Measurements from ENCODE around the gene RPSA. TPM values are rescaled to one million over a fixed set of nuclear protein-coding genes. Genes with fewer than 3 reads are reported as not detected.
"Not testable (repeated sequence)": the region's sequence is repeated elsewhere in the genome, so short reads cannot be mapped to it uniquely, and the experiment has no call there.

RPSA gene
- total and polyA plus RNA-seq, 4 donors: 657 to 1,968 (median 1,258) TPM

DNA sequence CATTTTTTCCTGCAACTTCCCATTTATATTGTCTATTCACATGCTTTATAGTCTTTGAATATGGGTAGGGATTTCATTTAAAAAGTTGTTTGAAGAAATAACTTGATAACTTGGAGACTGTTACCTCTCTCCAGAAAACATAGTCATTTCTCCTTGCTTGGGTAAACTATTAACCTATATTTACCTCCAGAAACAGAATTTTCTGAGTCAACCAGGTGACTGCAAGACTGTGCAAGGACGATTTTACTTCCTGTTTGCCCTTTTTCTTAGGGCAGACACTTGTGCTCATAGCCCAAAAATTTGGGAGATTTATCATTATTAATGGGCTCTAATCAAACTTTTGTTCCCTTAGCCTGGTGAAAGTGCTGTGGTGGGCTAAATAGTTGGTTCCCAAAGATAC is 46.6 kb downstream of the RPSA start:
- Histone ChIP-seq H3K9ac (ENCODE audit: insufficient read depth in 1 of 2, low read length in 2 of 2) (no peak overlapping the region), H3K27me3 (ENCODE audit: control insufficient read depth in 3 of 3, insufficient read depth in 3 of 3, low read length in 2 of 3) (no peaks in the 10 kb centered on the region), H3K36me3 (ENCODE audit: control insufficient read depth in 4 of 4, insufficient read depth in 4 of 4, low read length in 4 of 4) (no peaks in the 10 kb centered on the region), H3K4me3 (no peak overlapping the region), H3K27ac (ENCODE audit: low read depth in 1 of 2, low read length in 1 of 2) (no peak overlapping the region), H3K9me3 (ENCODE audit: control insufficient read depth in 4 of 4, insufficient read depth in 3 of 4, low read length in 3 of 4) (no peaks in the 10 kb centered on the region), H3K4me1 (ENCODE audit: control insufficient read depth in 5 of 5, insufficient read depth in 5 of 5, low read length in 5 of 5) (no peaks in the 10 kb centered on the region)
- TF ChIP-seq, protein P1, sequence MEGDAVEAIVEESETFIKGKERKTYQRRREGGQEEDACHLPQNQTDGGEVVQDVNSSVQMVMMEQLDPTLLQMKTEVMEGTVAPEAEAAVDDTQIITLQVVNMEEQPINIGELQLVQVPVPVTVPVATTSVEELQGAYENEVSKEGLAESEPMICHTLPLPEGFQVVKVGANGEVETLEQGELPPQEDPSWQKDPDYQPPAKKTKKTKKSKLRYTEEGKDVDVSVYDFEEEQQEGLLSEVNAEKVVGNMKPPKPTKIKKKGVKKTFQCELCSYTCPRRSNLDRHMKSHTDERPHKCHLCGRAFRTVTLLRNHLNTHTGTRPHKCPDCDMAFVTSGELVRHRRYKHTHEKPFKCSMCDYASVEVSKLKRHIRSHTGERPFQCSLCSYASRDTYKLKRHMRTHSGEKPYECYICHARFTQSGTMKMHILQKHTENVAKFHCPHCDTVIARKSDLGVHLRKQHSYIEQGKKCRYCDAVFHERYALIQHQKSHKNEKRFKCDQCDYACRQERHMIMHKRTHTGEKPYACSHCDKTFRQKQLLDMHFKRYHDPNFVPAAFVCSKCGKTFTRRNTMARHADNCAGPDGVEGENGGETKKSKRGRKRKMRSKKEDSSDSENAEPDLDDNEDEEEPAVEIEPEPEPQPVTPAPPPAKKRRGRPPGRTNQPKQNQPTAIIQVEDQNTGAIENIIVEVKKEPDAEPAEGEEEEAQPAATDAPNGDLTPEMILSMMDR (IDR thresholded peaks at IDR 0.05; ENCODE audit: control extremely low read depth, extremely low read depth): no peak
- ATAC-seq (ENCODE audit: insufficient read depth, low FRiP score) (no peak), DNase-seq (no peak)
- WGBS, 2 donors: 34 to 63% methylated on average over 1 of the region's 1 CpG

DNA sequence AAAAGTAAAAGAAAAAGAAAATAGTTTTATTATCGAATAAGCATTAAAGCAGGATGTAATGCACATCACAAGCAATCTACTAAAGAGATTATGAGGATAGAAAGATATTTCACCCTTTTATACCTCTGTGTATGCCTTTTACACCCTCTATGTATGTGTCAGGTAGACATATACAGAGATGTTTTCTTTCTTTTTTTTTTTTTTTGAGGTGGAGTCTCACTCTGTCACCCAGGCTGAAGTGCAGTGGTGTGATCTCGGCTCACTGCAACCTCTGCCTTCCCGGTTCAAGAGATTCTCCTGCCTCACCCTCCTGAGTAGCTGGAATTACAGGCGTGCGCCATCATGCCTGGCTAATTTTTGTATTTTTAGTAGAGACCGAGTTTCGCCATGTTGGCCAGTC is 47.4 kb downstream of the RPSA start:
- not testable (repeated sequence) for H3K4me1 ChIP-seq (ENCODE audit: control insufficient read depth in 5 of 5, insufficient read depth in 5 of 5, low read length in 5 of 5); H3K27ac ChIP-seq (ENCODE audit: low read depth in 1 of 2, low read length in 1 of 2); H3K27me3 ChIP-seq (ENCODE audit: control insufficient read depth in 3 of 3, insufficient read depth in 3 of 3, low read length in 2 of 3); H3K9me3 ChIP-seq (ENCODE audit: control insufficient read depth in 4 of 4, insufficient read depth in 3 of 4, low read length in 3 of 4); H3K36me3 ChIP-seq (ENCODE audit: control insufficient read depth in 4 of 4, insufficient read depth in 4 of 4, low read length in 4 of 4); DNase-seq; H3K9ac ChIP-seq (ENCODE audit: insufficient read depth in 1 of 2, low read length in 2 of 2); H3K4me3 ChIP-seq; ATAC-seq (ENCODE audit: insufficient read depth, low FRiP score)
- WGBS, 2 donors: 91 to 99% methylated on average over 7 of the region's 7 CpGs

DNA sequence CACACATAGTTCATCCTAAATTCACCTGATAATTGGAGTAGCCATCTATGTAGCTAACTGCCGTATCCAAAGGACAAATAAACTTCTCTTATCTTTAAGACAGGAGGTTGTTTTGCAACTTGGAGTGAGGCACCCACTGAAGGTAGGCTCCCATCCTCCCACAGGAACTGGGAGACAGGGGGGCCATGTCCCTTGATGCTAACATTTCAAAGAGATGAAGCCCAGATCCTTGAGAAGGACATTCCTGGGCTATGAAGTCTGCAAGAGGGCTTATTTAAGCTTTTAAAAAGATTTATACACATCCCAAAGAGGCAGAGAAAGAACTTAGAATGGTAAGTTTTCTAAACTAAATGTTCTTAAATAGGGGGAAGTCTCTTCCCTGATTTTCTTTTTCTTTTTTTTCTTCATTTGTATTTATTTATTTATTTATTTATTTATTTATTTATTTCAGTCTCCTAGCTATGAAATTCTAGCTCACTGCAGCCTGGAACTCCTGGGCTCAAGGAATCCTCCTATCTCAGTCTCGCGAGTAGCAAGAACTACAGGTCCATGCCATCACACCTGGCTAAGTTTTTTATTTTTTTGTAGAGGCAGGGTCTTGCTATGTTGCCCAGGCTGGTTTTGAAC is 48.2 kb downstream of the RPSA start:
- Histone ChIP-seq H3K27me3 (ENCODE audit: control insufficient read depth in 3 of 3, insufficient read depth in 3 of 3, low read length in 2 of 3) (no peaks in the 10 kb centered on the region), H3K4me3 (no peak overlapping the region), H3K36me3 (ENCODE audit: control insufficient read depth in 4 of 4, insufficient read depth in 4 of 4, low read length in 4 of 4) (no peaks in the 10 kb centered on the region), H3K27ac (ENCODE audit: low read depth in 1 of 2, low read length in 1 of 2) (no peak overlapping the region), H3K4me1 (ENCODE audit: control insufficient read depth in 5 of 5, insufficient read depth in 5 of 5, low read length in 5 of 5) (no peaks in the 10 kb centered on the region), H3K9me3 (ENCODE audit: control insufficient read depth in 4 of 4, insufficient read depth in 3 of 4, low read length in 3 of 4) (peaks cover 0 to 3% (median 0%) of the 10 kb centered on the region in 4 donors), H3K9ac (ENCODE audit: insufficient read depth in 1 of 2, low read length in 2 of 2) (no peak overlapping the region)
- TF ChIP-seq, protein P1 (IDR thresholded peaks at IDR 0.05; ENCODE audit: control extremely low read depth, extremely low read depth): no peak
- 53 to 55% methylated on average over 3 of the region's 3 CpGs for WGBS, 2 donors
- ATAC-seq (ENCODE audit: insufficient read depth, low FRiP score) (no peak), DNase-seq (no peak)

DNA sequence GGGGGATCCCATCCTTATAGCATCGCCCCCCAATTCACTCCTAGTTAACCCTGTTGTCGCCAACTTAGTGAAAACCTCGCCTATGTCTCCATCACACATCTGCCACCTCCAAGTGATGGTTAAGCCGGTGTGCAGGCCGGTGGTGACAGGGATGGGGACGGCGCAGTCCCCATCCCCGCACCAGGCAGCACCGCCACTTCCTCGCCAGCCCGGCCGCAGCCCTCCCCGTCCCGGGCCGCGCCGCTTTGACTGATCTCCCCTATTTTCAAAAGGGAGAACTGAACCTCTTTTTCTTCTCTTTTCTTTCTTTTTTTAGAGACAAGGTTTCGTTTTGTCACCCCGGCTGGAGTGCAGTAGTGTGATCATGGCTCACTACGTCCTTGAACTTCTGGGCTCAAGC is 49.6 kb downstream of the RPSA start:
- 95 to 96% methylated on average over 20 of the region's 20 CpGs for WGBS, 2 donors
- H3K27me3 ChIP-seq (ENCODE audit: control insufficient read depth in 3 of 3, insufficient read depth in 3 of 3, low read length in 2 of 3): no peaks in the 10 kb centered on the region
- no peak for ATAC-seq (ENCODE audit: insufficient read depth, low FRiP score)

More for the DNA sequence above, 49.6 kb downstream of the RPSA start:
- Histone ChIP-seq H3K36me3 (ENCODE audit: control insufficient read depth in 4 of 4, insufficient read depth in 4 of 4, low read length in 4 of 4) (no peaks in the 10 kb centered on the region), H3K4me3 (no peak overlapping the region), H3K27ac (ENCODE audit: low read depth in 1 of 2, low read length in 1 of 2) (no peak overlapping the region), H3K9ac (ENCODE audit: insufficient read depth in 1 of 2, low read length in 2 of 2) (no peak overlapping the region), H3K4me1 (ENCODE audit: control insufficient read depth in 5 of 5, insufficient read depth in 5 of 5, low read length in 5 of 5) (no peaks in the 10 kb centered on the region), H3K9me3 (ENCODE audit: control insufficient read depth in 4 of 4, insufficient read depth in 3 of 4, low read length in 3 of 4) (peaks cover 0 to 3% (median 0%) of the 10 kb centered on the region in 4 donors)
- DNase-seq: no peak
- TF ChIP-seq, protein P1 (IDR thresholded peaks at IDR 0.05; ENCODE audit: control extremely low read depth, extremely low read depth): no peak
